LNCAP (cell line): ENCODE data around the gene MKKS.

ENCODE experiments used
- CTCF ChIP-seq: fragments of 450-650 bp; IDR thresholded peaks from 2 replicates; pipeline ENCODE4 v1.5.1; 2017; ENCODE audit warnings: mild to moderate bottlenecking

Gene MKKS

GRCh38 chr20:10433623-10434466 is at the start of gene MKKS:
Gene MKKS (minus strand): TSS chr20:10434222. CDS start chr20:10413514, 20,708 bp downstream.
- no peak for TF ChIP-seq CTCF

- no peak for TF ChIP-seq CTCF
Measured at GRCh38 chr20:10483691-10484090, 49.7 kb upstream of the MKKS start.

- no peak for TF ChIP-seq CTCF
Measured at GRCh38 chr20:10481676-10482075, 47.7 kb upstream of the MKKS start.

- no peak for TF ChIP-seq CTCF
Measured at GRCh38 chr20:10478930-10479329, 44.9 kb upstream of the MKKS start.

GRCh38 chr20:10478205-10478604 is 44.2 kb upstream of the MKKS start:
- no peak for TF ChIP-seq CTCF

- no peak for TF ChIP-seq CTCF
Measured at GRCh38 chr20:10476319-10476724, 42.3 kb upstream of the MKKS start.

GRCh38 chr20:10475225-10475624 is 41.2 kb upstream of the MKKS start:
- no peak for TF ChIP-seq CTCF
